Measurements from ENCODE around the gene CBY1.

Gene CBY1

DNA sequence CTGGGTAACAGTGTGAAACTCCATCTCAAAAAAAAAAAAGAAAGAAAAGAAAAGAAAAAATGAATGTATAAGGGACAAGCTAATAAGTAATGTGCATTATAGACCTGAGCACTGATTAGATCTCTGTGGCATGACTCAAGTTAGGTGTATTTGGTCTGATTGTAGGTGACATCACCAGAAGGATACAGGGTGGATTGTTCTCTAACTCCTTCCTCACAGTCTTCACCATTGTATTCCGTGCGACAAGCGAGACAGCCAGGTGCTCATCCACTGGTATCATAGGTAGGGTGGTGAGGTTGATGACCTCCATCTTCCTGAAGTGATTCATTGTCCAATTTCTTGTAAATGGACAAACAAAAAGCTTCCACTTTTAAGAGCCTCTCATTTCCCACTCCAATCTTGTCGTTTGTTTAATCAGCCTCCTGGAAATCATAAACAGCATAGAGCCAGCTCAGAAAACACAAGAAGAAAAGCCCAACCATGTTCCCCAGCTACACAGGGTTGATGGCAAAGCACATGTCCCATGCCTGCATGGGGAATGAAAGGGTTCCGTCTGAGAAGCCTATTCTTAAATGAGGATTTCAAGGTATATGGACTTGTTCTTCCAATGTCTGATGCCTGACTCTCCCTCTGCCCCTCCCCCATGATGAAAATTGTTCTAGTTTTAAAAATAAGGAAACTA is 6.5 kb upstream of the CBY1 start:
- DNase-seq (ENCODE audit: low read depth in 3 of 3, low spot score in 1 of 3) = no peak

DNA sequence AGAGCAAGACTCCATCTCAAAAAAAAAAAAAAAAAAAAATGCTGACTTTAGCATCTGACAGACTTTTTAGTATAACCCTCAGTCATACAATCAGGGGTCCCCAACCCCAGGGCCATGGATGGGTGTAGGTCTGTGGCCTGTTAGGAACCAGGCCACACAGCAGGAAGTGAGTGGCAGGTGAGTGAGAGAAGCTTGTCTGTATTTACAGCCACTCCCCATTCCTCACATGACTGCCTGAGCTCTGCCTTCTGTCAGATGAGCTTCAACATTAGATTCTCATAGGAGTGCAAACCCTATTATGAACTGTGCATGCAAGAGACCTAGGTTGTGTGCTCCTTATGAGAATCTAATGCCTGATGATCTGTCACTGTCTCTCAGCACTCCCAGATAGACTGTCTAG is 3.6 kb upstream of the CBY1 start:
- no peak for DNase-seq (ENCODE audit: low read depth in 3 of 3, low spot score in 1 of 3)

DNA sequence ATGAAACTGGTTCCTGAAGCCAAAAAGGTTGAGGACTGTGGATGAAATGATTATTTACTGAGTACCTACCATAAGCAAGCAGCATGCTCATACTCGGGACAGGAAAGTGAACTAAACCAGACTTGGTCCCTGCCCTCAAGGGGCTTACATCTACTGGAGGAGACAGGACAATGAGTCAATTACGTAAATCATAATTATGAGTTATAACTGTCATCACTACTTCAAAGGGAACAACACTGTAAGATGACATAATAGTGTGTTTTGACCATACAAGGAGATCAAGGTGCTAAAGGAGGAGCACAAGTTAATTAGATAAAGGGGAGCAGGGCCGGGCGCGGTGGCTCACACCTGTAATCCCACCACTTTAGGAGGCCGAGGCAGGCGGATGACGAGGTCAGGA is 2.7 kb upstream of the CBY1 start:
- DNase-seq (ENCODE audit: low read depth in 3 of 3, low spot score in 1 of 3) = no peak

DNA sequence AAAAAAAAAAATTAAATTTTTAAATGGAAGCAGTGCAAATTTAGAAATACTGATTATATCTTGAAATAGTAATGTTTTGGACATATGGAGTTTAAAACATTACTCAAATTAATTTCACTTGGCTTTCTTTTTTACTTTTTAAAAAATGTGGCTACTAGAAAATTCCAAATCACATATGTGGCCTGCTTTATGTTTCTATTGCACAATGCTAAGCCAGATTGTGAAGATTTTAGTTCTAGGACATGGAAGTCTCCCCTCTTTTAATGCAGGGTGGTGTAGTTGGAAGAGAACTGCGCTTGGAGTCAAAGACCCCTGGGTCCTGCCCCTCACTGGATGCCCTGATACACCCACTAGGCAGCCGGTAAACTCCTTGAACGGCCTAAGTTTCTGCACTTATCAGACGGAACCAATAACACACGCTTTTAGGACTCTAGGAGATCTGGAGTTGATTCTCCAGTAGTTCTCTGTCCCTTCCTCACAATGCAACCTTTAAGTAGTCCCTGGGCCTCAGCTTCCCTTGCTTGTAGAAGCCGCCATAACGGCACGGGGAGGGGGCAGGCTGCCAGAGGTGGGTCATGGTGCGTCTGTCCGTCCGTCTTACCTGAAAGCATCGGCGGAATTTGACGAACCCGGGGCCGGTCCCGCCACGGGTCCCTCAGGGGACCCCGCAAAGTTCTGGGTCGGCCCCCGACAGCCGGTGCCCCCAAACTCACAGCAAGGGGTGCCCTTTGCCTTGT is 751 bp upstream of the CBY1 start:
- DNase-seq (ENCODE audit: low read depth in 3 of 3, low spot score in 1 of 3) = no peak

DNA sequence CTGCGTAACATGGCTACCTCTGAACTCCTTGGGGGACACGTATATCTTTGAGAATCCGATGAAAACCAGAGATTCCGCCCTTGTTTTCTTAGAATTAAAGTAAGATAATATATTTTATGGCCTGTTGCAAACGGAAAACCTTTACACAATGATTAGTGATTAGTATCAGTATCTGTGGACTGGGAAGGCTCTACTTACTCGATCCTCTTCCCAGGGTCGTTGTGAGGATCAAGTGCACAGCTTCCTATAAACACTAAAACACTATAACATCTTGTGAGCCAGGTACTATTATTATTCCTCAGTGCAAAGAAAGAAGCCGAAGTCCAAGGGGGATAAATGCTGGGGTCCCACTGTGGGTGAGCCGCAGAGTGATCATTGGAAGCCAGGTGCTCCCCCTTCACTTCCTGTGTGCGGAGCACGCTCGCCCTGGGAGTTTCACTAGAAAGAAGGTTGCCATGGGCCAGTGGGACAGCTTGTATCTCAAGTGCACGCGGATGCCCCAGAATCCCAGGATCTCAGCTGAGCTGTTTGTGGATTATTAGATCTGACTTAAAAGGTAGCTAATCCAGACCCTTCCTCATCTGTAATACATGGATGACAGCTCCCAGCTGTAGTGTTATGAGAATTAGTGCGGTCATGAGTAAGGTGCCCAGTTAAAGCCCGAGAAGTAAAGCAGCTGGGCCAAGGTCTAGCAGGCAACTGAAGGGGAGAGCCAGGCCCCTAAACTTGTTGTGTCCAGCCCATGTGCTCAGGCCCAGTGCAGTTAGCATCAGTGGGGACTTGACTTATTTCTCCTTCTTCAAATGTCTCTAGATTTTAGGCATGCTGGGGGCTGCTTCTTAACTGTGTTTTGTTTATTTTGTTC is 839 bp downstream of the CBY1 start:
- no peak for DNase-seq (ENCODE audit: low read depth in 3 of 3, low spot score in 1 of 3)

DNA sequence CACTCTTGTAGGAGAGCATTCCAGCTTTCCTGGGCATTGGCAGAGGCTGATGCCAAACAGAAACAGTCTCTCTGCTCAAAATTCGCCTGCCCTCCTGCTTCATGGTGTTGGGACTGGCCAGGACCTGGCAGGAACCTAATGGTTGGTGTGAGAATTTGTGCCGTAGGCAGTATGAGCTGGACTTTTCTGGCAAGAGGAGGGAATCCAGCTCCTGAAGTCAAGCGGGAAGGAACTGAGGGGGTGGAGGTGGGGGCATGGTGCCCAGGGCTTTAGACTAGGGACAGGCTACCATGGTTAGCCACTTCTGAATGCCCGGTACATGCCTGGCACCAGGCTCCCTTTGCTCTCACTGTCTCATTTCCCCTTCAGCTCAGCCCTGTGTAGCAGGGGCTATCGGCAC is 18.4 kb downstream of the CBY1 start:
- no peak for DNase-seq (ENCODE audit: low read depth in 3 of 3, low spot score in 1 of 3)

DNA sequence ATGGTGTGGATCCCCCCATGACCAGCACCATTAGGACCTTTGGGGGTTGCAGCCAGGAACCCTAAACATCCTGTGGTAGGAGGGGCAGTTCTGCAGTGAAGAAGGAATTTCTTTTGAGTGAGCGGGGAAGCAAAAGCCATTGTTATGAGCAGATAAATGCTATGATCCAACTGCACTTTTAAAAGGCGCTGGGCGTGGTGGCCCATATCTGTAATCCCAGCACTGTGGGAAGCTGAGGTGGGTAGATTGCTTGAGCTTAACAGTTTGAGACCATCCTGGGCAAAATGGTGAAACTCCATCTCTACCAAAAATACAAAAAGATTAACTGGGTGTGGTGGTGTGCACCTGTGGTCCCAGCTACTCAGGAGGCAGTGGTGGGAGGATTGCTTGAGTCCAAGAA is 19.4 kb downstream of the CBY1 start:
- no peak for DNase-seq (ENCODE audit: low read depth in 3 of 3, low spot score in 1 of 3)

DNA sequence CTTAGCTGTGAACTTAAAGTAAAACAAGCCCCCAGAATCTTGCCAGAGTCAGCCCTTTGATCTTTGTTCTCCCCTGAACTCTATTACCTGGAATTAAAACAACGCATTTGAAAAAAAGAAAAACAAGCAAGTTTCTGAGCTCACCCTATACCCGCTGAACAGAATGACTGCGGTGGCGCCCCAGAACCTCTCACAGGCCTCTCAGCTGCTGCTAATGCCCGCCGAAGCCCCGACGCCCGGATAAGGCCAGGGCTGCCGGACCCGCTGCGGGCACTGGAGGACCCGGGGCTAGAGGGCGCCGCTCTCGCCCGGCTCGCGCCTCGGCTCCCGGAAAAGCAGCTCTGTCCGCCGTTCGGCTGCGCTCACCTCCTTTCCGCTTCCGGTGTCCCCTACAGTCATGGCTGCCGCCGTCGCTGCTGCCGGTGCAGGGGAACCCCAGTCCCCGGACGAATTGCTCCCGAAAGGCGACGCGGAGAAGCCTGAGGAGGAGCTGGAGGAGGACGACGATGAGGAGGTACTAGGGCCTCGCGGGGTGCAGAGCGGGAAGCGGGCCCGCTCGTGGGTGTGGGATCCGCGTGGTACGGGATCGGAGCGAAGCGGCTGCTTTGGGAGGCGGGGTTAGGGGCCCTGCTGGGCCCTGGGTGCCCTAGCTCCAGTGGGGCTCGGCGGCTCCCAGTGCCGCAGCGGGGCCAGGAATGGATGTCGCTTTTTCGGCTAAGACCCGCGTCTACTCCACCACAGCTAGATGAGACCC is 25.3 kb downstream of the CBY1 start, which contains the start of gene TOMM22:
Gene TOMM22, plus strand, starts transcription at position 376 of the 754 bp plus-strand sequence. Its CDS starts 22 bp downstream, at position 398.
- DNase-seq (ENCODE audit: low read depth in 3 of 3, low spot score in 1 of 3) = peak; percentile 47 to 72 (median 62)

DNA sequence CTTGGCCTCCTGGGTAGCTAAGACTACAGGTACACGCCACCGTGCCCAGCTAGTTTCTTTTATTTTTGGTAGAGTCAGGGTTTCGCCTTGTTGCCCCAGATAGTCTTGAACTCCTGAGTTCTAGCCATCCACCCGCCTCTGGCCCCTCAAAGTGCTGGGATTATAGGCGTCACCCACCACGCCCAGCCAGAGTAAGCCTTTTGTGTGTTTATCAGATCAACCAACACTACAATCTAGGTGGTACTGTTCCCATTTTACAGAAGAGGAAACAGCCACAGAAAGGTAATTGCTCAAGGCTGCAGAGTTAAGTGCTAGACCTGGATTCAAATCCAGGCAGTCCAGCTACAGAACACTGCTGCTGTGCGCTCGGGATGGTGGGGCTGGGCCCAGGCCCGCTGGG is 28.5 kb downstream of the CBY1 start:
- DNase-seq (ENCODE audit: low read depth in 3 of 3, low spot score in 1 of 3) = no peak

DNA sequence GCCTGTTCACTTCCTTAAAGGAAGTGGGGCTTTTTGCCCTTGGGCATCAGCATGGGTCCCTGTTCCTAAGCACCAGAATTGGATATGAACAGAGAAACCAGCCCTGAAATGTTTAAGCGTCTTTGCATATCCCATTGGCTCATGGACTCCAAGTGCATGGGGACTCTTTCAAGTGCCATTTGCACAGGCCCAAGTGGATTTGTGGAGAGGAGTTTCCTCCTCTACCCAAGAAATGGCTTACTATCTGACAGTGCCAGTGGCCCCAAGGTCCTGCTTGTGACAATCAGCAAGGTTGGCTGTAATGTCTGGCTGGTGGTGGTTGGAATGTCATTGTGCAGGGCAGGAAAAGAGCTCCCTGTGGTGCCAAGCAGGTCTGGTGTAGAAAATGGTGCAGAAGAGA is 29.3 kb downstream of the CBY1 start:
- DNase-seq (ENCODE audit: low read depth in 3 of 3, low spot score in 1 of 3) = no peak

DNA sequence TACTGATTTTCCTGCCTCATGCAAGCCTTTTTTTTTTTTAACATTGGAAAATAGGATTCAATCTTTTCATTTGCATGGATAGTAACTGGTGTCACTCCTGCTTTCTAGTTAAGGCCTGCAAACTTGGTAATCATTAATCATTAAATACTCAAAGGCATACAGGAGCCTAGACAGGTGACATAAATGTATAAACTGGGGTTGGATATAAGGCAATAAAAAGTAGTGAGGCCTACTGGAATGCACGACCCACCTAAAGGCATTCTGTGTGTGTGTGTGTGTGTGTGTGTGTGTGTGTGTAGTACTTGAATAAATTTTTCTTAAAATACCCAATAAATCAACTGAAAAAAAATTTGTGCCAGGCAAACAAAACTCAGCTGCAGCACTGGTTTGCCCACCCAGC is 33.2 kb downstream of the CBY1 start:
- no peak for DNase-seq (ENCODE audit: low read depth in 3 of 3, low spot score in 1 of 3)

DNA sequence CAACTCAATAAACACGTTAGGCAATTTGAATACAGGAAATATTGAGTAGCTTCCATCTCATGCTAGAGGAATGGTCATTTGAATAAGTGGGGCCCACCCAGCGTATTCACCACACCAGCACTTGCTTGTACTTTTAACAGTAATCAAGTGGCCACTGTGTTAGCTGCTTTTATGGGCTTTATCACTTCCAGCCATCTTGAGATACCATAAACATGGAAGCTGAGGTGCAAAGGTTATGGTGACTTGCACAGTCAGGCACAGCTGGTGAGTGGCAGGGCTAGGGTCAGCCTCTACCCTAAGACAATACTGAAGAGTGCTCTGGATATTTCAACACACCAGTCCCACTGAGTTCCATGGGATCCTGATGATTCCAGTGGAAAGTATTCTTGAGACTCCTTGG is 37.6 kb downstream of the CBY1 start:
- DNase-seq (ENCODE audit: low read depth in 3 of 3, low spot score in 1 of 3) = no peak

DNA sequence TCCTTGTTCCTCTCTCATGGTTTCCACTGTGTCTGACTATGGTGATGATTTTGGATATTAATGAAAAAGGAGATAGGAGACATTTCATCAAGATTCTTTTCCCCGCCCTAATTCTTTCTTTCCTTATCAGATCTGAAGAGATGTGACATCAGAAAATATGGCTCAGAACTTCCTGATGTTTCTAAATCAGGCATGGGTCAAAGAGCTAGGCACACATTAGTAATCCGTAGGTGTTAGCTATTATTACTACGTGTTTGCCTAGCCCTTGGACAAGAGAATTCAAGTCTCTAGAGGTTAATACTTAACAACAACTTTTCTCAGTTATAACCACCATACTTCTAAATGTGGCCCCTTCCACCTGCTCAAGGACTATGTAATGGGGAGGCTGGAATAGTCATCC is 38.5 kb downstream of the CBY1 start:
- DNase-seq (ENCODE audit: low read depth in 3 of 3, low spot score in 1 of 3) = no peak

DNA sequence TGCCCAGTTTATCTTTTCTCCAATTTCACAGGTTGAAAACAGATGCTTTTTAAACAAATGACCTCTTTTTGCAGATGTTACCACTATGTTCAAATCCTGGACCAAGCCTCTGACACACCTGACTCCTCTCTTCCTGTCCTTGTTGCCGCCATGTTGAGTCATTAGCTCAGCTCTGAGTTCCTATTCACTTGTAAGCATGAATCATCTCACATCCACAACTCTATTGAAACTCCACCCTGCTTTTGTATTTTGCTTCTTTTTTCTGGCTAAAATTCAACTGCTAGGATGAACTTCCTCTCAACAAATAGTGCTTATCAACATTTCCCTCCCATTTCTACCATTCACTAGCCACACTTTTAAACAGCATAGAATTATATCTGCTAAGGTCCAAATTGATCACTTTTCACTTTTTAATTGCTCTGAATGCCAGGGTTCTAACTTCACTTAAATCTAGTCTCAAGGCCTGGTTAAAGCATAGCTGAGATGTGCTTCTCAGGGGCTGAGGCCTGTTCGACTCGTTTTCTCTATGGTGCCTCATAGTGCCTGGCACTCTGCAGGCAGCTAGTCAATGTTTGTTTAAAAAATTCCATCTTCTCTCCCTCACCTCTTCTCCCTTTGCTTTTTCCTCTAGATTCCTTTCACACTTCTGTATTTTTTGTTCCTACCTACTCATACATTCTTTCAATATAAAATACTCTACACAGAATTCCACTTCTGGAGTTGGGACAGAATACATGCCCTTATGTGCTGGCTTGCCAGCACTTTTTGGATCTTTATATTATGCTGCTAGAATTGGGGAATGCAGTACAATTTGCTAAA is 40.4 kb downstream of the CBY1 start:
- DNase-seq (ENCODE audit: low read depth in 3 of 3, low spot score in 1 of 3) = peak in 1 of 3 donors; percentile 10

DNA sequence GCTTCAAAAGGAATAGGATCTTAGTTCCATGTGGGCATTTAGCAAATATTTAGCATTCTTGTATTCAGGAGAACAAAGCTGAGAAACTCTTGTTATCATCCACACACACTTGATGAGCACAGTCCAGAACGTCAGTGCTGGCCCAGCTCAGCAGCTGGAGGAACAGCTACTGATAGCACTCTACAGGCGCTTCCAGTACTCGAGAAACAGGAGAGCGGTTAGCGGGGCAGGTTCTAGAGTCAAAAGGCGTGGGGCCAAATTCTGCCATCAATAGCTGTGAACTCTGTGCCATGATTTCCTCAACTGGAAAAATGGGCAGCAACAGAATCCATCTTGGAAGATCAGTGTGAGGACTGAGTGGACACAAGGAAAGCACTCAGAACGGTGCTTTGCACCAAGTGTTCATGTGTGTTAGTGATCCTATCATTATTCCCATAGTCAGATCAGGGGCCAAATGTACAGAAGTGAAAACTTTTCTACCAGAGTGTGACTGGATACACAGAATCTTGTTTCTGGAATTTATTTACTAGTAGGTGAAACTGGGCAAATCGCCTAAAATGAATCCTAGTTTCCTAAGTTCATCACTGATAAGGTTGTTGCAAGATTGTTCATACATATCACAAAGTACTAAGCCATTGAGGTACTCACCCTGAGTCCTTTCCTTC is 41.1 kb downstream of the CBY1 start:
- no peak for DNase-seq (ENCODE audit: low read depth in 3 of 3, low spot score in 1 of 3)

DNA sequence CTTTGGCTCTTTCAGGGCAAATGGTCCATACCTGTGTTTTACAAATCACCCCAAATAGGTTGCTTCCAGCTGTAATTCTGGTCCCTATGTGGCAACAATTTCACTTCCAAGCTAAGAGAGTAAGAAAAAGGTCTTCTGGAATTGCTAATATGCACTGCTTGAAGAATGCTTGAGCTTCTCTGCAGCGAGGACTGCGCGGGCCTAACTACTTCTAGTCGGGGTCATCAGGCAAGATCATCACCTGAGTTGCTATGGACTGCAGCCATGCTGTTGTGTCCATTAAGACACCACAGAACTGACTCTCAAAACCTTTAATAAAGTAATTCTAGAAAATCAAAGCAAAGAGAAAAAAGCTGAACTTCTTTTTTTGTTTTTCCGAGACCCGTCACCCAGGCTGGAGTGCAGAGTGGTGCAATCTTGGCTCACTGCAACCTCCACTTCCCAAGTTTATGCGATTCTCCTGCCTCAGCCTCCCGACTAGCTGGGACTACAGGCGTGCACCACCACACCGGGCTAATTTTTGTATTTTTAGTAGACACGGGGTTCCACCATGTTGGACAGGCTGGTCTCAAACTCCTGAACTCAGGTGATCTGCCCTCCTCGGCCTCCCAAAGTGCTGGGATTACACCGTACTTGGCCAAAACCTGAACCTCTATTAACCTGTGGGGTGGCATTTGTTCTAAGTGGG is 42.1 kb downstream of the CBY1 start:
- DNase-seq (ENCODE audit: low read depth in 3 of 3, low spot score in 1 of 3) = no peak

DNA sequence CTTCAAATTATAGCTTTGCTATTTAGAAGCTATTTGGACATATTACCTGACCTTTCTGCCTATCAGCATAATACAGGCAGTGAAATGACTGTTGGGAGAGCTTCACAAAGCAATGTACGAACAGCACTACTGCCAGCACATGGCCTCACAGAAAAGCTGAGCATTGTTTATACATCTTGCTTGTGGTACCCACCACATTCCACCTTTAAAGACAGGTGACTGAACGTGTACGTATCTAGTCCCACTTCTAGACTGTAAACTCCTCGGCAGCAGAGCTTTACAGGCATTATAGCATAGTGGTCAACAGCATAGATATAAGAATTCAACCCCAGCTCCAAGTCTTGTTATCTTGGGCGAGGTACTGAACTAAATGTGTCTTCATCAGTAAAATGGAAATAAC is 42.7 kb downstream of the CBY1 start:
- no peak for DNase-seq (ENCODE audit: low read depth in 3 of 3, low spot score in 1 of 3)

DNA sequence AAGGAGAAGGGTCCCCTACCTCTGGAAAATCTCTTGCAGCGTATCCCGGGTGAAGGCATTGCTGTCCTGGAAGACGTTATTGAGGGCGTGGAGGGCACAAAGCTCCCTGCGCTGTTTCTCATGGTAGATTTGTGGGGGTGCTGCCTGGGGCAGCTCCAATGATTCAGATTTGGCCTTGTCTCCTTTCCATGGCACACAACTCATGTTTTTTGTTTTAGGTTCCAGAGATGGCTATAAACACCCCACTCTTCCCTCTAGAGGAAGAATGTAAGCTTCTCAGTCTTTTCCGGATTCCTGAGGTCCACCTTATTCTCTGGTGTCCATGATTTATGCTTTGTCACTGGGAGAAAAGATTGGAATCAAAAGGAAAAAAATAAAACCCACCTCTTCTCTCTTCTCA is 43.3 kb downstream of the CBY1 start:
- DNase-seq (ENCODE audit: low read depth in 3 of 3, low spot score in 1 of 3) = no peak

DNA sequence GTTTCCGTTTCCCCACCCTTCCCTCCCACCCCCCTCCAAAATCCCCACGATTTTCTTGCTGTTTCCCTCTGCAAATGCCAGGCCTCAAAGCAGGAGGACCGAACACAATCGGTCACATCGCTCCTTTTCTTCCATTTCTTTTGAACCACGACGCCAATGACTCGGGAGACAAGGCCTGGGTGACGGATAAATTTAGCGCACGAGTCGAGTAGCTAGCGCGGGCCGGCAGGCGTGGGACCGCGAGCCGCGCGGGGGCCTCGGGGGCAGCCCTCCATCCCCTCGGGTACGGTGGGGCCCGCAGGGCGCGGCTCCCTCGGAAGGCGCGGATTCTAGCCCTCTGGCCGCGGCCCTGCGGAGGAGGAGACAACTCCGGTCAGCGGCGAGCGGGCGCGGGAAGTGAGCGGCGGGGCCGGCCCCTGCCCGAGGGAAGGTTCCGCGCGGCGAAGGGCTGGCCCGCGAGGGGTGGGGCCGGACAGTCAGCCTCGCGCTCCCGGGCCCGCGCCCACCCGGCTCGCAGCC is 43.9 kb downstream of the CBY1 start:
- no peak for DNase-seq (ENCODE audit: low read depth in 3 of 3, low spot score in 1 of 3)

All from stimulated activated CD4-positive, alpha-beta T cell treated with anti-CD3 and anti-CD28 coated beads, TNF-alpha, amount 100 ng/mL, for 1 hour (primary cell).